HepG2 (cell line): ENCODE results near the gene NOL4L. TPM values are rescaled to one million over a fixed set of nuclear protein-coding genes. Genes with fewer than 3 reads are reported as not detected.
A peak's percentile ranks its signal among the peaks of the same experiment; 100 is the strongest.

Experiments used
- CEBPB ChIP-seq: IDR thresholded peaks from 2 replicates; pipeline ENCODE4 v1.6.1; 2011; ENCODE audit warnings: low read depth, low read length, improper control_type of control experiment, borderline replicate concordance
- CHD2 ChIP-seq: IDR thresholded peaks from 2 replicates; pipeline ENCODE4 v1.6.1; 2011; ENCODE audit warnings: low read depth, low read length, improper control_type of control experiment
- CSRNP1 ChIP-seq: sonication (generic); formaldehyde crosslinking; IDR thresholded peaks from 2 replicates; pipeline ENCODE4 v1.8.1; 2023; ENCODE audit warnings: mild to moderate bottlenecking, missing genetic modification reagents
- DMTF1 ChIP-seq: sonication (generic); formaldehyde crosslinking; IDR thresholded peaks from 2 replicates; pipeline ENCODE4 v1.4.0; 2020; ENCODE audit warnings: mild to moderate bottlenecking, missing genetic modification reagents
- GTF3A ChIP-seq: sonication (generic); formaldehyde crosslinking; conservative IDR thresholded peaks from 2 replicates; pipeline ENCODE4 v1.4.0; 2020; ENCODE audit warnings: mild to moderate bottlenecking, missing genetic modification reagents
- PAF1 ChIP-seq: IDR thresholded peaks from 2 replicates; pipeline ENCODE4 v1.6.1; 2016; ENCODE audit warnings: missing genetic modification reagents, missing compliant biosample characterization
- POLR2A ChIP-seq, 2 experiments: IDR thresholded peaks; 2 replicates each; pipeline ENCODE4 v1.6.1; 2011; ENCODE audit warnings: low read depth in 2 of 2, low read length in 2 of 2, mild to moderate bottlenecking in 1 of 2, moderate library complexity in 1 of 2; ENCODE audit not compliant: insufficient read depth in 1 of 2
- RBM39 ChIP-seq: fragments of 200-400 bp; formaldehyde crosslinking; IDR thresholded peaks from one replicate; pipeline ENCODE4 v1.6.1; 2018; ENCODE audit warnings: antibody characterized with exemption, mild to moderate bottlenecking, low read depth, low read length; ENCODE audit not compliant: poor library complexity, severe bottlenecking
- SOX13 ChIP-seq, 3 experiments: fragments of 450-650 bp in 1 of 3; sonication (generic) in 1 of 3; formaldehyde crosslinking in 1 of 3; IDR thresholded peaks in 2 of 3; conservative IDR thresholded peaks in 1 of 3; 2 replicates each; pipeline versions ENCODE4 v1.5.0 to v1.6.1; 2016 to 2020; ENCODE audit warnings: antibody characterized with exemption in 1 of 3, mild to moderate bottlenecking in 1 of 3, missing compliant biosample characterization in 1 of 3, missing genetic modification reagents in 1 of 3, moderate library complexity in 1 of 3
- ZMYM3 ChIP-seq: sonication (generic); formaldehyde crosslinking; IDR thresholded peaks from 2 replicates; pipeline ENCODE4 v1.5.1; 2020; ENCODE audit warnings: mild to moderate bottlenecking, missing genetic modification reagents
- ZNF20 ChIP-seq: sonication (generic); formaldehyde crosslinking; IDR thresholded peaks from 2 replicates; pipeline ENCODE4 v1.4.0; 2020; ENCODE audit warnings: mild to moderate bottlenecking, moderate library complexity, missing genetic modification reagents
- ZNF460 ChIP-seq: sonication (generic); formaldehyde crosslinking; IDR thresholded peaks from 2 replicates; pipeline ENCODE4 v1.5.1; 2020; ENCODE audit warnings: missing genetic modification reagents, mild to moderate bottlenecking, borderline replicate concordance
- ZNF550 ChIP-seq: sonication (generic); formaldehyde crosslinking; IDR thresholded peaks from 2 replicates; pipeline ENCODE4 v1.4.0; 2020; ENCODE audit warnings: mild to moderate bottlenecking, missing genetic modification reagents, borderline replicate concordance
- polyA plus RNA-seq, 8 experiments: library from polyadenylated mRNA; depleted of rRNA in 3 of 8; stranded (reverse) in 7 of 8; unstranded in 1 of 8; fragments of >200 nt; fragmentation: Illumina TruSeq in 4 of 8; extraction: Trizol in 4 of 8; gene quantifications; 2 replicates each; pipeline versions ENCODE4 v1.2.1 to v1.2.3, GENCODE V29; 2011 to 2016; ENCODE audit warnings: low read depth in 4 of 8, missing spikeins in 1 of 8, mixed read lengths in 1 of 8; ENCODE audit not compliant: insufficient read depth in 1 of 8
- total RNA-seq, 5 experiments: library from RNA; depleted of rRNA; stranded (reverse); fragments of >200 nt; fragmentation: Illumina TruSeq; extraction: Trizol; gene quantifications; 2 replicates each; pipeline ENCODE4 v1.2.3, GENCODE V29; 2016; ENCODE audit warnings: low read depth in 1 of 5
- TF ChIP-seq, protein P1 (sequence below), 2 experiments: sonication (generic) in 1 of 2; formaldehyde crosslinking in 1 of 2; IDR thresholded peaks; 2 replicates each; pipeline versions ENCODE4 v1.4.0 to v1.6.1; 2018 to 2020; ENCODE audit warnings: missing genetic modification reagents in 2 of 2, borderline replicate concordance in 1 of 2, low read depth in 1 of 2, mild to moderate bottlenecking in 1 of 2, missing biosample characterization in 1 of 2
- TF ChIP-seq, protein P2 (sequence below), 2 experiments: IDR thresholded peaks; 2 replicates each; pipeline ENCODE4 v1.6.1; 2011 to 2012; ENCODE audit warnings: low read length in 2 of 2, borderline replicate concordance in 1 of 2, low read depth in 1 of 2, mild to moderate bottlenecking in 1 of 2, moderate library complexity in 1 of 2
- TF ChIP-seq, protein P3 (sequence below): IDR thresholded peaks from 2 replicates; pipeline ENCODE4 v1.6.1; 2016; ENCODE audit warnings: mild to moderate bottlenecking

The NOL4L gene
- total and polyA plus RNA-seq, 2 of the 13 experiments (the other 11 are each of a cell fraction or from before 2014, with no cell fraction given), result 16.6 to 35.4 TPM

GRCh38 chr20:32445539-32446273 lies 139.4 kb downstream of the NOL4L start (continued):
- TF ChIP-seq, protein P1, sequence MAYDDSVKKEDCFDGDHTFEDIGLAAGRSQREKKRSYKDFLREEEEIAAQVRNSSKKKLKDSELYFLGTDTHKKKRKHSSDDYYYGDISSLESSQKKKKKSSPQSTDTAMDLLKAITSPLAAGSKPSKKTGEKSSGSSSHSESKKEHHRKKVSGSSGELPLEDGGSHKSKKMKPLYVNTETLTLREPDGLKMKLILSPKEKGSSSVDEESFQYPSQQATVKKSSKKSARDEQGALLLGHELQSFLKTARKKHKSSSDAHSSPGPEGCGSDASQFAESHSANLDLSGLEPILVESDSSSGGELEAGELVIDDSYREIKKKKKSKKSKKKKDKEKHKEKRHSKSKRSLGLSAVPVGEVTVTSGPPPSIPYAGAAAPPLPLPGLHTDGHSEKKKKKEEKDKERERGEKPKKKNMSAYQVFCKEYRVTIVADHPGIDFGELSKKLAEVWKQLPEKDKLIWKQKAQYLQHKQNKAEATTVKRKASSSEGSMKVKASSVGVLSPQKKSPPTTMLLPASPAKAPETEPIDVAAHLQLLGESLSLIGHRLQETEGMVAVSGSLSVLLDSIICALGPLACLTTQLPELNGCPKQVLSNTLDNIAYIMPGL (CRISPR knock-in tag; IDR thresholded peaks at IDR 0.05; ENCODE audit: borderline replicate concordance in 1 of 2, low read depth in 1 of 2), result no peak
- TF ChIP-seq ZMYM3 (CRISPR knock-in tag), result no peak
- TF ChIP-seq SOX13 (IDR thresholded peaks at IDR 0.05), result no peak
- no peak for TF ChIP-seq SOX13 (CRISPR knock-in tag; conservative IDR thresholded peaks at IDR 0.05 in 1 of 2, IDR thresholded peaks at IDR 0.05 in 1 of 2)
- TF ChIP-seq RBM39, result no peak
- no peak for TF ChIP-seq CSRNP1 (CRISPR knock-in tag)
- no peak for TF ChIP-seq GTF3A (CRISPR knock-in tag)
- TF ChIP-seq, protein P2, sequence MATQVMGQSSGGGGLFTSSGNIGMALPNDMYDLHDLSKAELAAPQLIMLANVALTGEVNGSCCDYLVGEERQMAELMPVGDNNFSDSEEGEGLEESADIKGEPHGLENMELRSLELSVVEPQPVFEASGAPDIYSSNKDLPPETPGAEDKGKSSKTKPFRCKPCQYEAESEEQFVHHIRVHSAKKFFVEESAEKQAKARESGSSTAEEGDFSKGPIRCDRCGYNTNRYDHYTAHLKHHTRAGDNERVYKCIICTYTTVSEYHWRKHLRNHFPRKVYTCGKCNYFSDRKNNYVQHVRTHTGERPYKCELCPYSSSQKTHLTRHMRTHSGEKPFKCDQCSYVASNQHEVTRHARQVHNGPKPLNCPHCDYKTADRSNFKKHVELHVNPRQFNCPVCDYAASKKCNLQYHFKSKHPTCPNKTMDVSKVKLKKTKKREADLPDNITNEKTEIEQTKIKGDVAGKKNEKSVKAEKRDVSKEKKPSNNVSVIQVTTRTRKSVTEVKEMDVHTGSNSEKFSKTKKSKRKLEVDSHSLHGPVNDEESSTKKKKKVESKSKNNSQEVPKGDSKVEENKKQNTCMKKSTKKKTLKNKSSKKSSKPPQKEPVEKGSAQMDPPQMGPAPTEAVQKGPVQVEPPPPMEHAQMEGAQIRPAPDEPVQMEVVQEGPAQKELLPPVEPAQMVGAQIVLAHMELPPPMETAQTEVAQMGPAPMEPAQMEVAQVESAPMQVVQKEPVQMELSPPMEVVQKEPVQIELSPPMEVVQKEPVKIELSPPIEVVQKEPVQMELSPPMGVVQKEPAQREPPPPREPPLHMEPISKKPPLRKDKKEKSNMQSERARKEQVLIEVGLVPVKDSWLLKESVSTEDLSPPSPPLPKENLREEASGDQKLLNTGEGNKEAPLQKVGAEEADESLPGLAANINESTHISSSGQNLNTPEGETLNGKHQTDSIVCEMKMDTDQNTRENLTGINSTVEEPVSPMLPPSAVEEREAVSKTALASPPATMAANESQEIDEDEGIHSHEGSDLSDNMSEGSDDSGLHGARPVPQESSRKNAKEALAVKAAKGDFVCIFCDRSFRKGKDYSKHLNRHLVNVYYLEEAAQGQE (IDR thresholded peaks at IDR 0.05; ENCODE audit: borderline replicate concordance in 1 of 2, low read depth in 1 of 2, low read length in 2 of 2), result no peak
- TF ChIP-seq, protein P3, sequence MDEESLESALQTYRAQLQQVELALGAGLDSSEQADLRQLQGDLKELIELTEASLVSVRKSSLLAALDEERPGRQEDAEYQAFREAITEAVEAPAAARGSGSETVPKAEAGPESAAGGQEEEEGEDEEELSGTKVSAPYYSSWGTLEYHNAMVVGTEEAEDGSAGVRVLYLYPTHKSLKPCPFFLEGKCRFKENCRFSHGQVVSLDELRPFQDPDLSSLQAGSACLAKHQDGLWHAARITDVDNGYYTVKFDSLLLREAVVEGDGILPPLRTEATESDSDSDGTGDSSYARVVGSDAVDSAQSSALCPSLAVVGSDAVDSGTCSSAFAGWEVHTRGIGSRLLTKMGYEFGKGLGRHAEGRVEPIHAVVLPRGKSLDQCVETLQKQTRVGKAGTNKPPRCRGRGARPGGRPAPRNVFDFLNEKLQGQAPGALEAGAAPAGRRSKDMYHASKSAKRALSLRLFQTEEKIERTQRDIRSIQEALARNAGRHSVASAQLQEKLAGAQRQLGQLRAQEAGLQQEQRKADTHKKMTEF (CRISPR knock-in tag), result no peak
- no peak for TF ChIP-seq ZNF550 (CRISPR knock-in tag)
- TF ChIP-seq DMTF1 (CRISPR knock-in tag), result no peak
- no peak for TF ChIP-seq CEBPB
- peak; percentile 79; the same call in 1 of the 2 replicates for TF ChIP-seq PAF1 (CRISPR knock-in tag)
- no peak for TF ChIP-seq ZNF460 (CRISPR knock-in tag)
- peak in 1 of 2 experiments; percentile 46; a peak in 2 of 4 replicates for TF ChIP-seq POLR2A (IDR thresholded peaks at IDR 0.05; ENCODE audit: insufficient read depth in 1 of 2, low read depth in 2 of 2, low read length in 2 of 2)
- no peak for TF ChIP-seq CHD2
- no peak for TF ChIP-seq ZNF20 (CRISPR knock-in tag)
